SK-N-SH (cell line): ENCODE measurements around the gene LRRC59. TPM values are rescaled to one million over a fixed set of nuclear protein-coding genes. Genes with fewer than 3 reads are reported as not detected.

Source experiments
- CTCF ChIA-PET: fragments of 300-600, 350-600 bp; formaldehyde crosslinking; extraction: SDS; loops from one replicate; lab custom pipeline; 2021; lab: Yijun Ruan, JAX
- POLR2A ChIA-PET: fragments of 350-600 bp; sonication (Branson Sonifier 250); formaldehyde crosslinking; extraction: SDS; loops from one replicate; lab custom pipeline; 2020; ENCODE audit warnings: antibody characterized with exemption, inconsistent platforms; lab: Yijun Ruan, JAX
- DNase-seq: peaks from one replicate; pipeline ENCODE4 v3.0.0; 2012
- H2AFZ ChIP-seq: fragments of 200-600 bp; sonication (generic); 2 replicates; pipeline ENCODE4 v1.8.1; 2016; ENCODE audit warnings: antibody characterized with exemption, mild to moderate bottlenecking, low read depth
- H3F3A ChIP-seq: fragments of 200-600 bp; sonication (generic); replicated peaks from 2 replicates; pipeline ENCODE3; 2016; ENCODE audit warnings: antibody characterized with exemption, mild to moderate bottlenecking; ENCODE audit not compliant: insufficient read depth
- H3K27ac ChIP-seq, 2 experiments: fragments of 200-500 bp in 1 of 2; fragments of 200-600 bp in 1 of 2; sonication (Bioruptor generic) in 1 of 2; sonication (generic), shearing (Covaris generic) in 1 of 2; 2 replicates each; pipeline versions ENCODE4 v1.5.1 to v1.6.1; 2014 to 2016; ENCODE audit warnings: low read depth in 2 of 2, inconsistent platforms in 1 of 2, low read length in 1 of 2, mild to moderate bottlenecking in 1 of 2, mixed read lengths in 1 of 2
- H3K27me3 ChIP-seq: fragments of 200-600 bp; sonication (generic), shearing (Covaris generic); 2 replicates; pipeline ENCODE4 v1.6.1; 2016; ENCODE audit warnings: mixed run types; ENCODE audit not compliant: insufficient read depth
- H3K36me3 ChIP-seq, 2 experiments: fragments of 200-500 bp in 1 of 2; fragments of 200-600 bp in 1 of 2; sonication (Bioruptor generic) in 1 of 2; sonication (generic) in 1 of 2; replicated peaks in 1 of 2; 2 replicates each; pipeline versions ENCODE3 to v1.5.1; 2014 to 2016; ENCODE audit warnings: low read length in 1 of 2, mild to moderate bottlenecking in 1 of 2; ENCODE audit not compliant: insufficient read depth in 2 of 2, control insufficient read depth in 1 of 2
- H3K4me1 ChIP-seq, 2 experiments: fragments of 200-500 bp in 1 of 2; fragments of 200-600 bp in 1 of 2; sonication (Bioruptor generic) in 1 of 2; sonication (generic), shearing (Covaris generic) in 1 of 2; 2 replicates each; pipeline versions ENCODE4 v1.5.1 to v1.6.1; 2014 to 2016; ENCODE audit warnings: low read depth in 1 of 2, low read length in 1 of 2, mixed run types in 1 of 2; ENCODE audit not compliant: insufficient read depth in 2 of 2, control insufficient read depth in 1 of 2
- H3K4me2 ChIP-seq: fragments of 200-600 bp; sonication (generic), shearing (Covaris generic); 2 replicates; pipeline ENCODE4 v1.6.1; 2017; ENCODE audit warnings: mixed run types
- H3K4me3 ChIP-seq, 2 experiments: fragments of 200-500 bp in 1 of 2; fragments of 200-600 bp in 1 of 2; sonication (Bioruptor generic) in 1 of 2; sonication (generic), shearing (Covaris generic) in 1 of 2; 2 replicates each; pipeline versions ENCODE4 v1.5.1 to v1.8.1; 2014 to 2016; ENCODE audit warnings: low read depth in 2 of 2, inconsistent platforms in 1 of 2, low read length in 1 of 2, mild to moderate bottlenecking in 1 of 2, mixed read lengths in 1 of 2, moderate library complexity in 1 of 2
- H3K79me2 ChIP-seq: fragments of 200-600 bp; sonication (generic); 2 replicates; pipeline ENCODE4 v1.8.1; 2017; ENCODE audit warnings: mild to moderate bottlenecking; ENCODE audit not compliant: insufficient read depth
- H3K9ac ChIP-seq: fragments of 200-600 bp; sonication (generic); 2 replicates; pipeline ENCODE4 v1.6.1; 2017; ENCODE audit warnings: mixed run types
- H3K9me2 ChIP-seq: fragments of 200-600 bp; sonication (generic); 2 replicates; pipeline ENCODE4 v1.6.1; 2017; ENCODE audit warnings: mixed run types
- H3K9me3 ChIP-seq: fragments of 200-600 bp; sonication (generic); 2 replicates; pipeline ENCODE4 v1.6.1; 2017; ENCODE audit warnings: mixed run types, mild to moderate bottlenecking, moderate library complexity
- H4K20me1 ChIP-seq: fragments of 200-600 bp; sonication (generic); 2 replicates; pipeline ENCODE4 v1.6.1; 2017; ENCODE audit warnings: mild to moderate bottlenecking, mixed run types; ENCODE audit not compliant: insufficient read depth
- CHD2 ChIP-seq: fragments of 150-350 bp; IDR thresholded peaks from 2 replicates; pipeline ENCODE4 v1.6.1; 2018; ENCODE audit warnings: low read length; ENCODE audit not compliant: partially characterized antibody
- EP300 ChIP-seq, 2 experiments: IDR thresholded peaks; 2 replicates each; pipeline versions ENCODE4 v1.4.0 to v1.6.1; 2012; ENCODE audit warnings: borderline replicate concordance in 1 of 2, low read depth in 1 of 2, low read length in 1 of 2
- FOXJ3 ChIP-seq: sonication (generic); formaldehyde crosslinking; IDR thresholded peaks from 2 replicates; pipeline ENCODE4 v1.5.1; 2020; ENCODE audit warnings: mild to moderate bottlenecking, missing genetic modification reagents
- GATA2 ChIP-seq: sonication (generic); formaldehyde crosslinking; IDR thresholded peaks from 2 replicates; pipeline ENCODE4 v1.5.0; 2020; ENCODE audit warnings: mild to moderate bottlenecking, missing genetic modification reagents
- MAX ChIP-seq: IDR thresholded peaks from 2 replicates; pipeline ENCODE4 v1.4.0; 2012; ENCODE audit warnings: low read depth
- MEF2A ChIP-seq: IDR thresholded peaks from 2 replicates; pipeline ENCODE4 v1.4.0; 2012; ENCODE audit warnings: low read depth, borderline replicate concordance
- NFIC ChIP-seq: IDR thresholded peaks from 2 replicates; pipeline ENCODE4 v1.4.0; 2012; ENCODE audit warnings: borderline replicate concordance
- PBX3 ChIP-seq: IDR thresholded peaks from 2 replicates; pipeline ENCODE4; 2012
- RAD21 ChIP-seq: IDR thresholded peaks from 2 replicates; pipeline ENCODE4 v1.6.1; 2012; ENCODE audit warnings: mild to moderate bottlenecking, low read length
- RCOR1 ChIP-seq: fragments of 150-350 bp; IDR thresholded peaks from 2 replicates; pipeline ENCODE4 v1.6.1; 2017; ENCODE audit warnings: antibody characterized with exemption, low read length
- REST ChIP-seq: IDR thresholded peaks from 2 replicates; pipeline ENCODE4 v1.6.1; 2012; ENCODE audit warnings: mild to moderate bottlenecking, low read depth, low read length, moderate library complexity
- RFX5 ChIP-seq: IDR thresholded peaks from 2 replicates; pipeline ENCODE4 v1.6.1; 2012; ENCODE audit warnings: mild to moderate bottlenecking, improper control_type of control experiment, low read length
- RXRA ChIP-seq: IDR thresholded peaks from 2 replicates; pipeline ENCODE4 v1.4.0; 2012; ENCODE audit warnings: low read depth, mild to moderate bottlenecking, borderline replicate concordance
- TCF12 ChIP-seq: IDR thresholded peaks from 2 replicates; pipeline ENCODE4 v1.4.0; 2012
- TEAD4 ChIP-seq: IDR thresholded peaks from 2 replicates; pipeline ENCODE4 v1.4.0; 2012; ENCODE audit warnings: mild to moderate bottlenecking, borderline replicate concordance; ENCODE audit not compliant: insufficient read depth
- USF1 ChIP-seq: IDR thresholded peaks from 2 replicates; pipeline ENCODE4 v1.4.0; 2012; ENCODE audit warnings: low read depth, borderline replicate concordance
- USF2 ChIP-seq: fragments of 150-350 bp; IDR thresholded peaks from 2 replicates; pipeline ENCODE4 v1.6.1; 2017; ENCODE audit warnings: antibody characterized with exemption, low read length, low read depth, borderline replicate concordance
- YY1 ChIP-seq: IDR thresholded peaks from 2 replicates; pipeline ENCODE4 v1.4.0; 2012; ENCODE audit warnings: low read depth, mild to moderate bottlenecking
- WGBS: methylation state at CpG from one replicate; pipeline ENCODE4 v1.1.6; 2017; ENCODE audit warnings: low lambda C conversion rate; 5-methylcytosine and 5-hydroxymethylcytosine counted together
- polyA plus RNA-seq, 3 experiments: library from polyadenylated mRNA; depleted of rRNA; stranded (reverse); fragments of >200 nt; gene quantifications; 2 replicates each; pipeline ENCODE4 v1.2.3, GENCODE V29; 2012

The LRRC59 gene
- polyA plus RNA-seq, 1 of the 3 experiments (the other 2 are of a cell fraction): 137 TPM

GRCh38 chr17:50386510-50386909 is 10.8 kb downstream of the LRRC59 start (continued):
- TF ChIP-seq PBX3 (no peak), FOXJ3 (CRISPR knock-in tag) (no peak), EP300 (IDR thresholded peaks at IDR 0.05; ENCODE audit: borderline replicate concordance in 1 of 2, low read depth in 1 of 2, low read length in 1 of 2) (no peak), GATA2 (CRISPR knock-in tag) (no peak), REST (no peak), TEAD4 (no peak), RAD21 (no peak), NFIC (no peak), MAX (no peak)

GRCh38 chr17:50382931-50383330 is 14.4 kb downstream of the LRRC59 start:
- TF ChIP-seq MEF2A: no peak
- TF ChIP-seq USF2: no peak
- no peak for TF ChIP-seq RFX5
- TF ChIP-seq CHD2: no peak
- no peak for TF ChIP-seq RXRA
- TF ChIP-seq RCOR1: no peak
- no peak for TF ChIP-seq YY1
- no peak for TF ChIP-seq USF1
- TF ChIP-seq GATA2 (CRISPR knock-in tag): no peak
- TF ChIP-seq TCF12: no peak
- H3K9me2 ChIP-seq: no peaks in the 10 kb centered on the region
- no peak overlapping the region for H3K4me2 ChIP-seq
- H3K79me2 ChIP-seq: no peaks in the 10 kb centered on the region; the same call in none of the 2 replicates
- no peak overlapping the region for H3K27ac ChIP-seq
- peaks cover 3% of the 10 kb centered on the region; the same call in 1 of the 2 replicates for H4K20me1 ChIP-seq
- no peak overlapping the region for H2AFZ ChIP-seq
- WGBS: 94% methylated on average over 12 of the region's 12 CpGs
- no peaks in the 10 kb centered on the region for H3K4me1 ChIP-seq
- H3K9me3 ChIP-seq: no peaks in the 10 kb centered on the region
- peaks cover 67 to 88% of the 10 kb centered on the region in 2 experiments for H3K36me3 ChIP-seq
- no peak overlapping the region for H3K9ac ChIP-seq
- ChIA-PET CTCF (interaction anchor here (0.7 to 3.0 kb wide), 5 partner anchors 9 to 96 kb away, joined by 3 to 27 read pairs (median 5); partner anchors contain the start of gene LRRC59), POLR2A (interaction anchor here (1.2 to 1.4 kb wide), 2 partner anchors 11 to 39 kb away, joined by 3 to 4 read pairs; no protein-coding TSS in a partner anchor)
- no peaks in the 10 kb centered on the region for H3K27me3 ChIP-seq
- peaks cover 40% of the 10 kb centered on the region for H3F3A ChIP-seq
- H3K4me3 ChIP-seq: no peak overlapping the region
- no peak for DNase-seq
